KOPT-K1 (cell line): ENCODE data around the gene IRF5.

Experiments used
- H3K27ac ChIP-seq: fragments of 200-600 bp; sonication (generic); 2 replicates; pipeline ENCODE4 v1.5.1; 2016; ENCODE audit warnings: antibody characterized with exemption, mild to moderate bottlenecking, low read depth, low read length; ENCODE audit not compliant: poor library complexity, severe bottlenecking
- H3K36me3 ChIP-seq: fragments of 200-600 bp; sonication (generic); 2 replicates; pipeline ENCODE4 v1.5.1; 2017; ENCODE audit warnings: antibody characterized with exemption, mild to moderate bottlenecking, low read length, moderate library complexity; ENCODE audit not compliant: insufficient read depth
- H3K9me3 ChIP-seq: fragments of 200-600 bp; sonication (generic); 2 replicates; pipeline ENCODE4 v1.5.1; 2017; ENCODE audit warnings: antibody characterized with exemption, low read length, mild to moderate bottlenecking; ENCODE audit not compliant: insufficient read depth, poor library complexity, severe bottlenecking

IRF5 gene

GRCh38 chr7:128937647-128938543 lies at the start of gene IRF5:
Gene IRF5 (plus strand): TSS chr7:128937927. CDS start chr7:128942082, 4,155 bp downstream.
- Histone ChIP-seq H3K27ac (no peak within 1 kb of the TSS), H3K9me3 (no peaks in the 10 kb centered on the region), H3K36me3 (no peaks in the 10 kb centered on the region)

GRCh38 chr7:128888039-128888755 lies 49.5 kb upstream of the IRF5 start:
- Histone ChIP-seq H3K27ac (no peak overlapping the region), H3K9me3 (no peaks in the 10 kb centered on the region), H3K36me3 (no peaks in the 10 kb centered on the region)

- Histone ChIP-seq H3K27ac (no peak overlapping the region), H3K36me3 (no peaks in the 10 kb centered on the region), H3K9me3 (no peaks in the 10 kb centered on the region)
Measured at GRCh38 chr7:128888756-128889095, 49.0 kb upstream of the IRF5 start.

- no peaks in the 10 kb centered on the region for H3K36me3 ChIP-seq
- H3K27ac ChIP-seq: no peak overlapping the region
- H3K9me3 ChIP-seq: no peaks in the 10 kb centered on the region
Measured at GRCh38 chr7:128889121-128889520, 48.6 kb upstream of the IRF5 start.

GRCh38 chr7:128890306-128891109 lies 47.2 kb upstream of the IRF5 start:
- no peak overlapping the region for H3K27ac ChIP-seq
- no peaks in the 10 kb centered on the region for H3K9me3 ChIP-seq
- no peaks in the 10 kb centered on the region for H3K36me3 ChIP-seq

- H3K27ac ChIP-seq: no peak overlapping the region
- H3K9me3 ChIP-seq: no peaks in the 10 kb centered on the region
- no peaks in the 10 kb centered on the region for H3K36me3 ChIP-seq
Measured at GRCh38 chr7:128891110-128891941, 46.4 kb upstream of the IRF5 start.

GRCh38 chr7:128891942-128892269 lies 45.8 kb upstream of the IRF5 start:
- H3K9me3 ChIP-seq: no peaks in the 10 kb centered on the region
- H3K36me3 ChIP-seq: no peaks in the 10 kb centered on the region
- H3K27ac ChIP-seq: no peak overlapping the region

GRCh38 chr7:128892521-128893250 lies 45.0 kb upstream of the IRF5 start:
- no peaks in the 10 kb centered on the region for H3K36me3 ChIP-seq
- H3K9me3 ChIP-seq: no peaks in the 10 kb centered on the region
- no peak overlapping the region for H3K27ac ChIP-seq

GRCh38 chr7:128893251-128894100 lies 44.3 kb upstream of the IRF5 start:
- Histone ChIP-seq H3K36me3 (no peaks in the 10 kb centered on the region), H3K9me3 (peaks cover 5% of the 10 kb centered on the region), H3K27ac (no peak overlapping the region)

GRCh38 chr7:128894101-128894440 lies 43.7 kb upstream of the IRF5 start:
- H3K27ac ChIP-seq: no peak overlapping the region
- peaks cover 10% of the 10 kb centered on the region for H3K9me3 ChIP-seq
- no peaks in the 10 kb centered on the region for H3K36me3 ChIP-seq

GRCh38 chr7:128895320-128895719 lies 42.4 kb upstream of the IRF5 start:
- H3K36me3 ChIP-seq: no peaks in the 10 kb centered on the region
- H3K27ac ChIP-seq: no peak overlapping the region
- peaks cover 22% of the 10 kb centered on the region for H3K9me3 ChIP-seq

GRCh38 chr7:128899392-128899791 lies 38.3 kb upstream of the IRF5 start:
- H3K9me3 ChIP-seq: peaks cover 23% of the 10 kb centered on the region
- no peak overlapping the region for H3K27ac ChIP-seq
- H3K36me3 ChIP-seq: no peaks in the 10 kb centered on the region

- peaks cover 23% of the 10 kb centered on the region for H3K9me3 ChIP-seq
- no peak overlapping the region for H3K27ac ChIP-seq
- H3K36me3 ChIP-seq: no peaks in the 10 kb centered on the region
Measured at GRCh38 chr7:128900237-128900636, 37.5 kb upstream of the IRF5 start.
